Stimulated activated naive CD4-positive, alpha-beta T cell treated with Interleukin-2 at 50 U/mL for 16 hours (primary cell): Measurements from ENCODE around the gene ZNF839.
"Not testable (repeated sequence)": the region's sequence is repeated elsewhere in the genome, so short reads cannot be mapped to it uniquely, and the experiment has no call there.

ENCODE experiments used
- DNase-seq: peaks from one replicate; lab custom pipeline; 2025; lab: John Stamatoyannopoulos, UW

The ZNF839 gene

DNA sequence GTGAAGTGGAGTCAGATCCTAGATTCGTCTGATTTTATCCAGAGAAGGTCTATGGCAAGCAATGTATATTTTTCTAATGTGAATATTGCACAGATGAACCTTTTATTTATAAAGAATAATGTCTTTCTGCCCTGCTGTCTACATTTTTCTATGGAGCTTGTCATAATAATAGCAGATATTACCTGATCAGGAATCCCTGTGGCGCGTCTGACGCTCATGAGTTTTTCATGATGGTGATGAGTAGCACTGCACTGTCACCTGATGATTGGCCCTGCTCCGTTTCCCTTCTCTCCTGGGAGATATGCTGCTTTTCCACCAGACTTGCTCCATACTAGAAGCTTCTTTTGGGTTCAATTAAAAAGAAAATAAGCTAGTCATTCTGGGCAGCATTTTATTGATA lies 22.7 kb downstream of the ZNF839 start:
- DNase-seq: no peak

DNA sequence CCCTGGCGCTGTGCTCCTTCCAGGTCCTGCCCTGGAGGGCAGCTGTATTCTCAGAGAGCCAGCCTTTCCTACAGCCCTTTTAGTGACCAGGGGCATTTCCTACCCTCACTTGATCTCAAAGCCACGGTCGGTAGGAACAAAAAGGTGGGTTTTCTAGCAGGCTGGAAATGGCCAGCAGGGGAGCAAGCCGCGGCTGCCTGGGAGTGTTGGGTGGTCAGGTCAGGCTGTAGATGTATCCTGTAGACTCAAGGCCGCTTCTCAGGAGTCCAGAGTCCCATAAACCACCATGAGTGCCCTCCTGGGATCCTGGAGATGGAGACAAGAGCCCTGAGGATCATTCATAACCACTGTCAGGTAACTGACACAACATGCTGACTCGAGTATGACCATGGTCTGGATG lies 24.5 kb downstream of the ZNF839 start:
- DNase-seq: no peak

DNA sequence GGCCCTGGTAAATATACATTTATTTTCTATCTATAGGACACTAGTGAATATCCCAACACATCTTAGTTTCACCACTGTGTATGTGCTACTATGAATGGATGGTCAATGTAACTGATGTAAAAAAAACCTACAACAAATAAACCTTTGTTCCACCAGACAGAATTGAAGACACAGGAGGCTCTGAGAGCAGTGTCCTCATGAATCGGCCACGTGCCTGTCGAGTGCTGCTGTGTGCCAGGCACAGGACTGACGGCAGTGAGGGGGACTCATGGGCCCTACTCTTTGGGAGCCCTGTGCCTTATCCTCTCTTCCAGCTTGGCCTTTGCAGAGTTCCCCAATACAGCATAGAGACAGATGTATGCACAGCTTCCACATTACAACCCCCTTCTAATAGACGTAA lies 24.9 kb downstream of the ZNF839 start:
- DNase-seq: no peak

DNA sequence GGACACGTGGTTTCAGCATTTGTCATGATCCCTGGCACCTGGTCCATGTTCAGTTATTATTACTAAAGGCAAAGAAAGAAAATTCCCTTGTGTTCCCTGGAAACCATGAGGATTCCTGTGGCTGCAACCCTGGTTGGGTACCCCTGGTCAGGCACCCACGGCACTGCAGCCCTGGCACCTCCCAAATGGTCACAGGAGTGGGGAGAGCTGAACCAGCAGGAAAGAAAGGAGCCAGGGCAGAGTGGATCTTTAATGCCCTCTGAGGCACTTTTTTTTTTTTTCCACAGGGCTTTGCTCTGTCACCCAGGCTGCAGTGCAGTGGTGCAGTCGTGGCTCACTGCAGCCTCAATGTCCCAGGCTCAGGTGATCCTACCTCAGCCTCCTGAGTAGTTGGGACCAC lies 25.7 kb downstream of the ZNF839 start:
- no peak for DNase-seq

DNA sequence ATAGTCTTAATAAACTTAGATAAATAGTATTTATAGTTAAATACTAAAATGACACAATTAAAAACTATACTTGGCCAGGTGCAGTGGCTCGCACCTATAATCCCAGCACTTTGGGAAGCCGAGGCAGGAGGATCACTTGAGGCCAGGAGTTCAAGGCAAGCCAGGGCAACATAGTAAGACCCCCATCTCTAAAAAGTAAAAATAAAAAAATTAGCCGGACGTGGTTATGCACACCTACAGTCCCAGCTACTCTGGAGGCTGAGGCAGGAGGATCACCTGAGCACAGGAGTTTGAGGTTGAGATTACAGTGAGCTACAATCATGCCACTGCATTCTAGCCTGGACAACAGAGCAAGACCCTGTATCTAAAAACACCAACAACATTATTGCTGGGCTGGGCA lies 27.1 kb downstream of the ZNF839 start:
- DNase-seq: no peak

DNA sequence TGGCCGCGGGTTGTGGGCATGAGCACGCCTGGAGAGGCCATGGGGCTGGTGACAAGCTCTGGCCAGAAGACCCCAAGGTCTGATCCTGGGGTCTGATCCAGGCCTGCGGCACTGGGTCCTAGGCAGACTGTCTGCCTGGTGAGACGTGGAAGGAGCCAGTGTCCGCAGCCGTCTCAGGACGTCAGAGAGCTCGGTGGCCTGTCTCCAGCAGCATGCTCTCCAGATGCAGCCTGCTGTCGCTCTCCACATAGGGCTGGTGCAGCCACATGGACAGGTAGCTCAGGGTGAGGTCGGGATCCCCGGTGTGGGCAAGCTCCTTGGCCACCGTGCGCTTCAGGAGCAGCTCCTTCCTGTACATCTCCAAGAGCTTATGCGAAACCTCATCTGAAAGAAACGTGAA lies 28.8 kb downstream of the ZNF839 start:
- no peak for DNase-seq

DNA sequence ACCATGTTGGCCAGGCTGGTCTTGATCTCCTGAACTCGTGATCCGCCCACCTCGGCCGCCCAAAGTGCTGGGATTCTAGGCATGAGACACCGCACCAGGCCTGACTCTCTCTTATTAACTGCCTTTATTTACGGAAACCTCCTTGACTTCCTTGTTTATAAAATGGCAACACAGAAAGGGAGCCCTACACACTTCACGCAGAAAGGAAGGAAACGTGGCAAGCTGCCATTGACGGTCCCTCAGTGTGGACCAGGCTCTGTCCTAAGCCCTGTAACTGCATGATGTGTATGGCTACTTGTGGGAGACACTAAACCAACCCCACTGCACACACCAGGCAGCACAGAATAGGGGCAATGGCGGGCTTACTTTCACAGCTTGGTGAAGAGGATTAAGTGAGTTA lies 31.5 kb downstream of the ZNF839 start:
- DNase-seq: no peak

DNA sequence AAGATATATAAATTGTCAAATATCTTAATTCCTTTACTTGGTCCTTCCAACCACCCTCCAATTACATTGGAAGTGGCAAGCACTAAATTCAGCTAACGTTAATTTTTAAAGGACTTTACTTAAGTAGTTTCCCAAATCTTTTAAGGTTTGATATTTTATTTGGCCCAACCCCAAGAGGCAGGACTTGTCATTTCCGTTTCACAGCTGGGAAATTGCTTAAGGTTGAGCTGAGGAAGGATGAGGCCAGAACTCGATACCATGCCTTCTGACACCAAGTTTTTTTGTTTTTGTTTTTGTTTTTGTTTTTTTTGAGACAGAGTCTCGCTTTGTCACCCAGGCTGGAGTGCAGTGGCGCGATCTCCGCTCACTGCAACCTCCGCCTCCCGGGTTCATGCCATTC lies 32.0 kb downstream of the ZNF839 start:
- not testable (repeated sequence) for DNase-seq

DNA sequence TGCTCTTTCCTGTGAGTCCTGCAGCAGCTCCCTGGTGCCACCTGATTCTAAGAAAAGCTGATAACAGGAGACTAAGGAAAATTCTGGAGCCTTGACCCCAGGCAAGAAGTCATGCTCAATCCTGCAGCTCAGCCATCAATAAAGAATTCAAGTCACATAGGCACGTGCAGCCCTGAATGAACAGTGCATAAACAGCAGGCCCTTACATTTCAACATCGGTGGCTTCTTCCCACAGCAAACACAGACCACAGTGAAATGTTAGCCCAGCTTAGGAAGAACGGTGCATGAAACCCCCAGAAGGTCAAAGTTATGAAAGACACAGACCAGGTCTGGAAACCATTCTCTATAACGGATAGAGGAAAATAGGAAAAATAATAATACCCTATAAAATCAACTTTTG lies 32.7 kb downstream of the ZNF839 start:
- DNase-seq: no peak

DNA sequence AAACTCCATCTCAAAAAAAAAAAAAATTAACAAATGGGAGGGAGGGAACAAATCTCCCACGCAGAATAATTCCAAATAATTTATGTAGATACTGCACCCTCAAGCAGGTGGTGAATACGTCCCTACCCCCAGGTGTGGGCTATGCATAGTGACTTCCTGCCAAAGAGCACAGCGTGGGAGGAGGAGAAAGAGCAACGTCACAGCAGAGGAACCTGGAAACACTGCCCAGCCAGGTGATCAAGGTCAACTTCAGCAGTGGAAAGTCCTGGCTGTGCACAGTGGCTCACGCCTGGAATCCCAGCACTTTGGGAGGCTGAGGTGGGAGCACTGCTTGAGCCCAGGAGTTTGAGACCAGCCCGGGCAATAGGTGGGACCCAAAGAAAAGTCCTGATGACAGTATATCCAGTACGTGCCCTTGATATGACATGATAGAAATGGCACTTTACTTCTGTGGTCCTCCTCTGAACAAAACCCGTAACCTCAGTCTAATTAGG lies 33.6 kb downstream of the ZNF839 start:
- DNase-seq: no peak

DNA sequence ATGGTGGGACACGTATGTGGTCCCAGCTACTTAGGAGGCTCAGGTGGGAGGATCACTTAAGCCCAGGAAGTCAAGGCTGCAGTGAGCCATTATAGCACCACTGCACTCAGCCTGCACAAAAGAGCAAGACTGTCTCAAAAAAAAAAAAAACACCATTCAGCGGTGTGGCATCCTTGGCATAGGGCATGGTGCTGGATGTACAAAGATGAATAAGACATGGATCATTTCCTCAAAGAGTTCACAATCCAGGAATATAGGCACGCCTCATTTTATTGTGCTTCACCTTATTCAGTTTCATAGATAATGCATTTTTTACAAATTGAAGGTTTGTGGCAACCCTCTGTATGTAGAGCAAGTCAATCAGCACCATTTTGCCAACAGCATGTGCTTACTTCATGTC lies 36.7 kb downstream of the ZNF839 start:
- no peak for DNase-seq

DNA sequence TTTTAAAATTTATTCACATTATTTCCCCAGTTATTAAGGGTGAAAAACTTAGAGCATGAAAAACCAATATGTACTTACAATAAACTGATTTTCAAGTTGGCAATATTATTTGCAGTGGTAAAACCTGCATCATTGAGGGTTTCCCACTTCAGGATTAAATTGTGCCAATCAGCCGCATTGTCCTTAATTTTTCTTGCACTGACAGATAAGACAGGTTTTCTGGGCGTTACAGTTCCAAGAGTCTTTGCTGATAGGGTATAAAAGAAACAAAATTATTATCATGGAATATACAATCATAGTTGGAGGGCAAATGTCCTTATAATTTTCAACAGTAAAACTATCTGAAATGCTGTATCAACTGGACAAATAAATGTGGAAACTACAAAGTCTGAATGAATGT lies 39.8 kb downstream of the ZNF839 start:
- DNase-seq: no peak

DNA sequence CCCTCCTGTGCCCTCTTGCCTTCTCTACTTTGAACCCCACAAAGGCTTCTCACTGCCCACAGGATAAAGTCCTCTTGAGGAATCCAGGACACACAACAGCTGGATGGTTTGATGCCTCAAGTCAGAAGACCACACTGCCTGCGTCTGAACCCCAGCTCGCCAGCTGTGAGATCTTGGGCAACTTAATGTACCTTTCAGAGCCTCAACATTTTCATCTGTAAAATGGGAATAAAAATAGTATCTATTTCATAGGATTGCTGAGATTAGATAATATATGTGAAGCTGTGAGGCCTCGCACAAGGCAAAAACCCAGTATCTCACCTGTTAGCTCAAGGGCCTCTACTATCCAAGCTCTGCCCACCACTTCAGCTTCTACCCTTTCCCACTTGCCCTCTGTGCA lies 40.8 kb downstream of the ZNF839 start:
- DNase-seq: no peak

DNA sequence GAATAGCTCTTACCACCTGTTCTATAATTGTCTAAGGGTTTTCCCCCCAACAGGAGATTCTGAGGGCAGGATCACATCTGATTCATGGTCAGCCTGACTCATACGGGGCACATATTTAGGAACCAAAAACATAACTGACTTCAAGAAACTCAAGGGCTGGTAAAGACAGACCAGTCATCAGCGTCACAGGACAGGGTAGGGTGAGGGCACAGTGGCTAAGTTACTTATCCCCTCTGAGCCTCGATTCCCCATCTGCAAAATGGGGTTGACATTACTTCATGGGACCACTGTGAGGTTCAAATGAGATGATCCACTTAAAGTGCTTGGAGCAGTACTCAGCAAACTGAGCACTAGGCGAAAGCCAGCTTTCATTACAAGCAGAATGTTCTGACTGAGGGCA lies 42.5 kb downstream of the ZNF839 start:
- DNase-seq: peak; percentile 58

DNA sequence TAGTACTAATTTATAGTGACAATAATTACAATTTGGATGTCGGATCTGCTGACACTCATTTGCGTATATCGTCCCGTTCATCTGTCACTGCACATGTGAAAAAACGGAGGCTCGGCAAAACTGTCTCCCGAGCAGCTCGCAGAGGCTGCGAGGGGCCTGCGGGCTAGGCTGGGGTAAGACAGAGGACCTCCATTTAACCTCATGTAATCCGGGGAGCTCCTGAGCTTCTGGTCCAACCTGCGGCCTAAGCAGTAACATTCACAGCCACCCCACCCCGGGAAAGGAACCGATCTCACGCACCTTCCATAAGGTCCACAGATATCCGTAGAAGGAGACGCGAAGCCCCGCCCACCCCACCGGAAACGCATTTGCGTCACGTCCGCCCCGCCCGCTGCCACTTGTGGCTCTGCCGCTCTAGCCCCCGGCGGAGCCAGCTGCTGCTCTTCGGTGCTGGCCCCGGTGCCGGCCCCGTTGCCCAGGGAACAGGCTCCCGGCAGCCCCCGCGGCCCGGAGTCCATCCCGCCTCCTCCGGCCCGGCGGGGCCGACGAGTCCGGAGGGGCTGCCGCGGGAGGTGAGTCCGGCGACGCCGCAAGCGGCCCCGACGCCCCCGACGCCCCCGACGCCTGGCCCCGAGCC lies 43.1 kb downstream of the ZNF839 start, which contains the start of the genes CINP and TECPR2:
Gene CINP, minus strand, starts transcription at position 346 of the 637 bp plus-strand sequence. Its CDS starts 39 bp downstream, at position 307.
Gene TECPR2, plus strand, starts transcription at position 397 of the 637 bp plus-strand sequence. CDS start 13,781 bp downstream, outside the sequence.
- peak; percentile 96 for DNase-seq

DNA sequence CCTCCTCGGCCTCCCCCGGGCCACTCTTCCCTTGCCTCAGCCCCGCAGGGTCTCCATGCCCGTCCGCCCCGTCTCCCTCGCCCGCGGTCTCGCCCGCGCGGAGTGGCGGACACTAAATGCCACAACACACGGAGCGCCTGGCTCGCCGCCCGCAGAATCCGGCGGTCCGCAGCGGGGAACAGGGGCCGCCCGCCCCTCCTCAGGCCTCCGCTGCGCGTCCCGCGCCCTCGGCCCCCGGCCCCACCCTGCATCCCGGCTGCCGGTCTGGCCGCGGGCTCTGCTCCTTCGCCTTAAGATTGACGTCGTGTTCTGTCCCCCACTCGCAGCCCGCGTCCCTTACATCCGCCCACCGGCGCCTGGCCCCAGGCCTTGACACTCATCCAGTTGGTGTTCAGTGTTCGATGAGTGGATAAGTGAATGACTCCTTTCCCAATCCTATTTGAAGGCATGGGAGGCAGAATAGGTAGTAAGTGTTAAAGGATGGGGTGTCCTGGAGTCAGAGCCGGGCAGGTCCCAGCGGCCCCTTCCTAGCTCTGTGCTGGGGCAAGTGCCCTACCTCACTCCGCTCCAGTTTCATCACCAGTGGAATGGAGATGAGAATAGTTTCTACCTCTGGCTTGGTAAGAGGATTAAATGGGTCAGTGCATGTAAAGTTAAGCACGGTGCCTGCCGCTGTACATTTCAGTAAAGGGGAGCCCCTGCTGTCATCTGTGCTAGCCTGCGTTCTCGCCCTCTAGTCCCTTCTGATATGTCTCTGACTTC lies 43.8 kb downstream of the ZNF839 start:
- peak; percentile 18 for DNase-seq

DNA sequence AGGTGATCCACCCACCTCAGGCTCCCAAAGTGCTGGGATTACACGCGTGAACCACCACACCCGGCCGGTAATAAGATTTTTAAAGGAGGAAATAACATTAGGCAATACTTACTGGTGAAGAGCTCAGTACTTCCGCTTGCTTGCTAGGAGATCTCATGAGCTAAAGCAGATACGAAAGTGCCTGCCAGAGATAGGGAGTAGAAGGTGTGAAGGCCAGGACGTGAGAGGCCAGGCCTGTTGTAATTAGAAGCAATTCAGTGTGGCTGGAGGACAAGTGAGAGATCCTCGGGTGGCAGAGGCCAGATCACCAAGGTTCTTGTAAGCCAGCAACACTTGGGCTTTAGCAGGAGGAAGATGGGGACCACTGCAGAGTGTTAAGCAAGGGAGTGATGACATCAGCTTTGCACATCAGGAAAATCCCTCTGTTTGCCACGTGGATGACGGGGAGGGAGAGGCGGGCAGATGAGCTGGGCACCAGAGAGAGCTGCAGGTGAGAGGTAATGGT lies 50.8 kb downstream of the ZNF839 start:
- DNase-seq: no peak

DNA sequence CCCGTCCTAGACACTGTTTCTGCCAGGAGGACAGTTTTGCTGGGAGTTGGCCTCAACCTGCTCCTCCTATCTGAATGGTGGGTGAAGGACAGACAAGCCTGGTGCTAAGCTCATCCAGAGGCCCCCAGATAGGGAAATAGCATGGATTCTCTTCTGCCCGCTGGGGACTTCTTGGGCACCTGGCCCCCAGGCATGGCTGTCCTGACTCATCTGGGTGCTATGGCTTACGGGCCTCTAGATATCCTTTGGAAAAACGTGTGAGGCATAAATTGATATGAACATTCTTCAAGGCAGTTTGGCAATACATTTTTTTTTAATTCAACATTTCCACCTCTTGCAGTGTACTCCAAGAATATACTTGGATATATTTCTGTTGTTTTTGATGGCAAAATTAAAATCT lies 51.8 kb downstream of the ZNF839 start:
- DNase-seq: no peak

DNA sequence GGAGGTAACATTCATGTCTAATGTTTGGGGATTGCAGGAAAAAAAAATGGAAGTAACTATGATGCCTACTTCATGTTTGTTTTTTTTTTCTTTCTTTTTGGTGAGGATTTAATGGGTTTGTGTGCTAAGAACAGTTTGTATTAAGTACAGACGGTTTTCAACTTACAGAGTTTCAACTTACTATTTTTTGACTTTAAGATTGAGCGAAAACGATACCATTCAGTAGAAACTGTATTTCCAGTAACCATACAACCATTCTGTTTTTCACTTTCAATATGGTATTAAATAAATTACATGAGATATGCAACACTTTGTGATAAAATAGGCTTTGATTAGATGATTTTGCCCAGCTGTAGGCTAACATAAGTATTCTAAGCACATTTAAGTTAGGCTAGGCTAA lies 53.6 kb downstream of the ZNF839 start:
- DNase-seq: no peak

DNA sequence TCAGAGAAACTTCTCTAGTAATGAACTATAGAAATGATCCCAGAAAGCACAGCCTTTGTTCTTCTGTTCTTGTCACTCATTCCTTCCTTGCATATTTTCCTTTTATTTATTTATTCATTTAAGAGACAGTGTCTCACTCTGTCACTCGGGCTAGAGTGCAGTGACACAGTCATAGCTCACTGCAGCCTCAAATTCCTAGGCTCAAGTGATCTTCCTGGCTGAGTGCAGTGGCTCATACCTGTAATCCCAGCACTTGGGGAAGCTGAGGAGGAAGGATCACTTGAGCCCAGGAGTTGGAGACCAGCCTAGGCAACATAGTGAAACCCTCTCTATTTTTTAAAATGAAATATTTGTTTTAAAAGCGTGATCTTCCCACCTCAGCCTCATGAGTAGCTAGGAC lies 54.7 kb downstream of the ZNF839 start:
- DNase-seq: no peak

DNA sequence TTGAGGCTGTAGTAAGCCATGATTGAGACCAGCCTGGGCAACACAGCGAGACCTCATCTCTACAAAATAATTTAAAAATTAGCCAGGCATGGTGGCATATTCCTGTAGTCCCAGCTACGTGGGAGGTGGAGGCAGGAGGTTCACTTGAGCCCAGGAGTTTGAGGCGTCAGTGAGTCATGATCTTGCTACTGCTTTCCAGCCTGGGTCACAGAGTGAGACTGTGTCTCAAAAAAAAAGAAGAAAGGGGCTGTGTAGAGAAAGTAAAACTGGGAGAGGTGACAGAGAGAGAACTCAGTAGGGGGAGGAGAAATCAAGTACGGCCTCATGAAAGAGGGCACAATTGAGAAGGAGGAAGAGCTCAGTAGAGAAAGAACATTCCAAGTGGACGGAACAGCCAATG lies 55.6 kb downstream of the ZNF839 start:
- DNase-seq: no peak

DNA sequence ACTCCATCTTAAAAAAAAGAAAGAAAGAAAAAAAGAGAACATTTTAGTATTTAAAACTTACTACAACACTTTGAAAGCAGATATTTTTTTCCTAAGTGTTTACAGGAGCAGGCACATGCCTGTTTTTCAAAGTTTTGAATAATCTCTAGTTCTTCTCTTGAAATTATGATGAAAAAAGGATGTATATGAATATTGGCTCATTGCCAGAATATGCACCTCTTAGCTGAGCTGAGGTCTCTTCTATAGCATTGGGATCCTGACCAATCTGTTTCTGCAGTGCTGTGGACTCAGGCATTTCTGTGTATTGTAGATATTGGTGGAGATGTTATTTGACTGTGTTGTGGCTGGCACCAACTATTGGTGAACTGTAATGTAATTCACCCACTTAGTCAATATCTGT lies 58.1 kb downstream of the ZNF839 start:
- no peak for DNase-seq

DNA sequence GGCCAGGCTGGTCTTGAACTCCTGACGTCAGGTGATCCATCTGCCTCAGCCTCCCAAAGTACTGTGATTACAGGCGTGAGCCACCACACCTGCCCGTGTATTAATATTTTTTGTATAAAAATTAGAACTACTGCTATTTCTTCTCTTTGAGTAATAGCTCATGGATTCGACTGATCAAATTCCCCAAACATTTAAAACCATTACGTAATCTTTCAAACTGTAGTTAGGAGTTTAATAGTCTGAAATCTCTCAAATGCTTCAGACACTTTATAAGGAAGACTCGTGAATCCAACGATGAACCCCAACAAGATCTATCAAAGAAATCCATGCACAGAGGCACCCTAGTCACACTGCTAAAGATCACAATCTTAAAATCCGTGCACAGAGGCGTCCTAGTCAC lies 59.3 kb downstream of the ZNF839 start:
- no peak for DNase-seq
